ENCODE measurements around the gene NFU1. TPM values are rescaled to one million over a fixed set of nuclear protein-coding genes. Genes with fewer than 3 reads are reported as not detected.

The NFU1 gene
- total RNA-seq, 1 experiment from 2014 or later, result 38.2 TPM

DNA sequence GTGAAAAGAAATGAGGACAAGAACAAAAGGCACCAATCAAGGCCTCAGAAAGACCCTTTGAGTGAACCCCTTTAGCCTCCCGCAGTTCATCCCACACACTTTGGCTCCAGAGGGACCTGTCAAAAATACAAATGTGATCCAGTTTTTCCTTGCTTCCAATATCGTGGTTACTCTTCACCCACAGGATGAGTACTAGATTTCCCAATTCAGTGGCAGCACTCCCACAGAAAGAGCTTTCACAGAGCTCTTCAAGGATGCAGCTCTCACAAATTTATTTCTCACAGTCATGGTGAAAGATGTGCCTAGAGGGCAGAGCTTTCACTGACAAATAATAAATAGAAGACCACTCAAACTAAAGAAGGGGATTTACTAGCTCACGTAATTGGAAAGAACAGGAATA, 47.2 kb downstream of the NFU1 start (continued):
- TF ChIP-seq, protein P1, sequence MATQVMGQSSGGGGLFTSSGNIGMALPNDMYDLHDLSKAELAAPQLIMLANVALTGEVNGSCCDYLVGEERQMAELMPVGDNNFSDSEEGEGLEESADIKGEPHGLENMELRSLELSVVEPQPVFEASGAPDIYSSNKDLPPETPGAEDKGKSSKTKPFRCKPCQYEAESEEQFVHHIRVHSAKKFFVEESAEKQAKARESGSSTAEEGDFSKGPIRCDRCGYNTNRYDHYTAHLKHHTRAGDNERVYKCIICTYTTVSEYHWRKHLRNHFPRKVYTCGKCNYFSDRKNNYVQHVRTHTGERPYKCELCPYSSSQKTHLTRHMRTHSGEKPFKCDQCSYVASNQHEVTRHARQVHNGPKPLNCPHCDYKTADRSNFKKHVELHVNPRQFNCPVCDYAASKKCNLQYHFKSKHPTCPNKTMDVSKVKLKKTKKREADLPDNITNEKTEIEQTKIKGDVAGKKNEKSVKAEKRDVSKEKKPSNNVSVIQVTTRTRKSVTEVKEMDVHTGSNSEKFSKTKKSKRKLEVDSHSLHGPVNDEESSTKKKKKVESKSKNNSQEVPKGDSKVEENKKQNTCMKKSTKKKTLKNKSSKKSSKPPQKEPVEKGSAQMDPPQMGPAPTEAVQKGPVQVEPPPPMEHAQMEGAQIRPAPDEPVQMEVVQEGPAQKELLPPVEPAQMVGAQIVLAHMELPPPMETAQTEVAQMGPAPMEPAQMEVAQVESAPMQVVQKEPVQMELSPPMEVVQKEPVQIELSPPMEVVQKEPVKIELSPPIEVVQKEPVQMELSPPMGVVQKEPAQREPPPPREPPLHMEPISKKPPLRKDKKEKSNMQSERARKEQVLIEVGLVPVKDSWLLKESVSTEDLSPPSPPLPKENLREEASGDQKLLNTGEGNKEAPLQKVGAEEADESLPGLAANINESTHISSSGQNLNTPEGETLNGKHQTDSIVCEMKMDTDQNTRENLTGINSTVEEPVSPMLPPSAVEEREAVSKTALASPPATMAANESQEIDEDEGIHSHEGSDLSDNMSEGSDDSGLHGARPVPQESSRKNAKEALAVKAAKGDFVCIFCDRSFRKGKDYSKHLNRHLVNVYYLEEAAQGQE (IDR thresholded peaks at IDR 0.05; ENCODE audit: low read depth), result no peak
- TF ChIP-seq SIN3A (IDR thresholded peaks at IDR 0.05; ENCODE audit: low read depth) (no peak), ELF1 (IDR thresholded peaks at IDR 0.05; ENCODE audit: borderline replicate concordance, low read depth) (no peak)

GRCh38 chr2:69389271-69389670, 48.0 kb downstream of the NFU1 start:
- POLR2A ChIA-PET, result no interaction called here

More at GRCh38 chr2:69389271-69389670, 48.0 kb downstream of the NFU1 start:
- H3K27ac ChIP-seq (ENCODE audit: low read depth, low read length), result no peak overlapping the region
- TF ChIP-seq EZH2 (IDR thresholded peaks at IDR 0.05), result no peak
- no peak for TF ChIP-seq TCF7L2 (IDR thresholded peaks at IDR 0.05; ENCODE audit: borderline replicate concordance, extremely low read depth, insufficient read depth, insufficient read length)
- no peak for TF ChIP-seq ZNF274 (IDR thresholded peaks at IDR 0.05; ENCODE audit: low read depth, low read length)
- TF ChIP-seq SRF (IDR thresholded peaks at IDR 0.05; ENCODE audit: low read depth), result no peak
- no peak for TF ChIP-seq EZH2phosphoT487 (IDR thresholded peaks at IDR 0.05; ENCODE audit: borderline replicate concordance)
- no peak for TF ChIP-seq POLR2A (IDR thresholded peaks at IDR 0.05; ENCODE audit: borderline replicate concordance, extremely low read depth, insufficient read depth, insufficient read length)
- no peak for TF ChIP-seq ZFX (IDR thresholded peaks at IDR 0.05)
- TF ChIP-seq CEBPB (IDR thresholded peaks at IDR 0.05; ENCODE audit: low read depth), result no peak
- TF ChIP-seq, protein P2, sequence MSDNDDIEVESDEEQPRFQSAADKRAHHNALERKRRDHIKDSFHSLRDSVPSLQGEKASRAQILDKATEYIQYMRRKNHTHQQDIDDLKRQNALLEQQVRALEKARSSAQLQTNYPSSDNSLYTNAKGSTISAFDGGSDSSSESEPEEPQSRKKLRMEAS (IDR thresholded peaks at IDR 0.05), result no peak
- H3K27me3 ChIP-seq (ENCODE audit: insufficient read depth, low read length), result no peaks in the 10 kb centered on the region
- intact Hi-C loops (cut with micrococcal nuclease), result loop anchor here (10.0 kb wide), 1 partner anchor 326 kb away; no protein-coding TSS in a partner anchor
- H3K4me3 ChIP-seq (replicated peaks in 1 of 2; ENCODE audit: low read depth in 1 of 2, low read length in 2 of 2), result no peak overlapping the region
- H3K9me3 ChIP-seq (ENCODE audit: control insufficient read depth in 1 of 2, insufficient read depth in 1 of 2, low read depth in 1 of 2, low read length in 2 of 2), result no peaks in the 10 kb centered on the region
- no peak overlapping the region for H3K4me2 ChIP-seq (ENCODE audit: low read length)
- peaks cover 24% of the 10 kb centered on the region for H3K79me2 ChIP-seq (ENCODE audit: insufficient read depth, low read length)
- ChIA-PET RAD21 (ENCODE audit: low non-redundant PET in 1 of 2, low total read pairs in 2 of 2, uncharacterized antibody in 2 of 2, unreplicated experiment in 2 of 2) (no interaction called here), CTCF (interaction anchor here (1.3 kb wide), 1 partner anchor 47 kb away, joined by 5 read pairs; the partner anchor contains the start of gene NFU1)
- no TSS peak for BruUV-seq (replicated peaks)
- DNase-seq (ENCODE audit: low read depth, low spot score) (no peak), ATAC-seq (no peak)
- no peaks in the 10 kb centered on the region for H4K20me1 ChIP-seq (ENCODE audit: insufficient read depth)
- H3K36me3 ChIP-seq (ENCODE audit: control insufficient read depth in 1 of 2, insufficient read depth in 2 of 2, low read length in 2 of 2), result no peaks in the 10 kb centered on the region
- peaks cover 8 to 15% of the 10 kb centered on the region in 2 experiments; a peak in 3 of 4 replicates for H3K4me1 ChIP-seq (ENCODE audit: control insufficient read depth in 1 of 2, insufficient read depth in 2 of 2, low read length in 2 of 2)
- no peak overlapping the region for H2AFZ ChIP-seq (ENCODE audit: low read depth, low read length, poor library complexity, severe bottlenecking)
- no peak overlapping the region for H3K9ac ChIP-seq (ENCODE audit: low read length)
- no peaks in the 10 kb centered on the region for H3K9me2 ChIP-seq (ENCODE audit: insufficient read depth)
